NOMO-1 treated with DMSO at 0.1 percent for 48 hours (cell line): Measurements from ENCODE around the gene LIPC.

Source experiments
- DNase-seq: peaks from one replicate; lab custom pipeline; 2025; ENCODE audit not compliant: unreplicated experiment; lab: John Stamatoyannopoulos, UW

LIPC gene

GRCh38 chr15:58512522-58512921 lies 80.7 kb downstream of the LIPC start:
- no peak for DNase-seq

GRCh38 chr15:58513008-58513407 lies 81.2 kb downstream of the LIPC start:
- DNase-seq = no peak

DNA sequence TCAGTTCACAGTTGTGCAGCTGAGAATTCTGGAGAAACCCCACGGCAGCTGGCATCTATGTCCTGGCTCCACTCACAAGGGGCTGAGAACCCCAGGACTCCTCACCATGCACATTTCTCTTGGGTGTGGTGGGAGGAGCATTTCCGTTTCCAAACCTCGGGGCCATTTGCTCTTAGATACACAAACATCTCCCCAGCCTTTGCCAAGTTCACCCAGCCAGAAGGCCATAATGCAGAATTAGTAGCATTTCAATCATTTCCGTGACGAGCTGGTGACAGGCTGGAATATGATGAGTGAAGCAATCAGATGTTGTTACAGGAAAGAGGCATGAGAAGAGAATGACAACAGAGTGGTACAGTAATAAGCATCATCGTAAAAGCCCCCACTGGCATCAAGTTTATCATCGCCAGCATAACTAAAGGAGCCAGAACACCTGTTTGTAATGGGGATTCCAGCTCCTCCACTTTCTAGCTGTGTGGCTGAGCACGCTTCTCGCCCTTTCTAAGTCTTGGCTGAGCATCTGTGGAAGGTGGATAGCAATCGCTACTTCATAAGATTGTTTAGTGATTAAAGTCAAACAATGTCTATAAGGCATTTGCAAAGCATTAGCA lies 82.0 kb downstream of the LIPC start:
- DNase-seq = no peak

- DNase-seq = peak; percentile 71
These were observed 84.0 kb downstream of the LIPC start for GRCh38 chr15:58515807-58516206.

GRCh38 chr15:58517252-58517681 lies 85.5 kb downstream of the LIPC start:
- DNase-seq = no peak

DNA sequence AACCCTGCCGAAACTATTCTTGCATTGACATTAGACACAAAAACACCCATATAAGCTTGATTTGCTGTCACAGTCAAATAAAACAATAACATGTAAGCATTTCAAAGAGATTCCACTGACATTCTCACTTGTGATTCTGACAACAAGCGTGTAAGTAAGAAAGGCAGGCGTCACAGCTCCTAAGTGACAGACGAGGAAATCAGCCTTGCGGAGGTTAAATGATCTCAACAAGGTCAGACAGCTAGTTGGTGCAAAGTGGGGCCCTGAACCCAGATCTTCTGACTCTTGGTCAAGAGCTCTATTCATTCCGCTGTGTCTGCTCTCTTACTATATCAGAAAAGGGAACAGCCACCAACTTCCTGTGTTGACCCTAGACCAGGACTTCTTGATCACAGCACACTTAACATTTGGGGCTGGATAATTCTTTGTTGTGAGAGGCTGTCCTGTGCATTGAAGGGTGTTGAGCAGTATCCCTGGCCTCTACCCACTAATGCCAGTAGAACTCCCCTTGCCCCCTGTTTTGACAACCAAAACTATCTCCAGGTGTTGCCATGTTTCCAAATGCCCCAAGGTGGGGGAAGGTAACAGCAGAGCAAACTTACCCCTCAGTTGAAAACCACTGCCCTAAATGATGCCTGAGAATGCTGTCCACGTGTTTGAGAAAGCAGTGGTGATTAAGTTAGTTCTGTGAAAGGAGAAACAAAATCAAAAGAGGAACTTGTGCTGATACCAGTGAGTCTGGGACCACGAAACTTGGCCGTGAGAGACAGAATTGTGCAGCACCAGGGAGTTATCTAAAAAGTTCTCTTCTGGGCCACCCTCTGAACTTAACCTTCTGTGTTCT lies 86.1 kb downstream of the LIPC start:
- peak; percentile 81 for DNase-seq

GRCh38 chr15:58518626-58519025 lies 86.8 kb downstream of the LIPC start:
- DNase-seq = no peak

GRCh38 chr15:58519516-58519915 lies 87.7 kb downstream of the LIPC start:
- DNase-seq = no peak

GRCh38 chr15:58520464-58520863 lies 88.7 kb downstream of the LIPC start:
- no peak for DNase-seq

GRCh38 chr15:58520936-58521292 lies 89.1 kb downstream of the LIPC start:
- no peak for DNase-seq

DNA sequence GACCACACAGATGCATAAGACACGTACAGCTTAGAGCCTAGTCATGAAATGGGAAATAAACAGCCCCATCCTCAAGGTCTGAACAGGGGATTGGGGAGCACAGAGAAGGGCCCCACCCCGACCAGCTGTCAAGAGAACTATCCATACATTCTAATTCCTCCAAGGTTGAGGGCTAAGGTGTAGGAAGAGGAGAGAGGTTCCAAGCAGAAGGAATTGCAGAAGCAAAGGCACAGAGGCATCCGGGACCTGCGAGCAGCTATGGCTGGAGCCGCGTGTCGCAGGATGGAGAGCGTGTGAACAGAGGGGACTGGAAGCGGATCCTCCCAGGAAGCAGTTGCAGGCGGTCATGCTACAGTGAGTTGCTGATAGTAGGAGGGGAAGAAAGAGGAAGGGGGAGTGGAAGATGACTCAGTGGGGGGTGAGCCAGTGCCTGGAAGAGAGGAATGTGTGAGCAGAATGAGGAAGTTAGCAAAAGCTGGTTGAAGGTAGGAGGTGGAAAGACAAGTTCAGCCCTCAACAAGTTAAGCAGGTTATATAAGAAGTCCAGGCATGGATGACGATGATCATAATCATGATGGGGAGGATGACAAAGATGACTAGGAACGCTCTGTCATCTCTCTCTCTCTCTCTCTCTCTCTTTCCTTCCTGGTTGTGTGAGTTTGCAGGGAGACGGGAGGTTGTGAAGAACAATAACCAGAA lies 89.7 kb downstream of the LIPC start:
- peak; percentile 93 for DNase-seq

- no peak for DNase-seq
These were observed 90.6 kb downstream of the LIPC start for GRCh38 chr15:58522391-58522790.

DNA sequence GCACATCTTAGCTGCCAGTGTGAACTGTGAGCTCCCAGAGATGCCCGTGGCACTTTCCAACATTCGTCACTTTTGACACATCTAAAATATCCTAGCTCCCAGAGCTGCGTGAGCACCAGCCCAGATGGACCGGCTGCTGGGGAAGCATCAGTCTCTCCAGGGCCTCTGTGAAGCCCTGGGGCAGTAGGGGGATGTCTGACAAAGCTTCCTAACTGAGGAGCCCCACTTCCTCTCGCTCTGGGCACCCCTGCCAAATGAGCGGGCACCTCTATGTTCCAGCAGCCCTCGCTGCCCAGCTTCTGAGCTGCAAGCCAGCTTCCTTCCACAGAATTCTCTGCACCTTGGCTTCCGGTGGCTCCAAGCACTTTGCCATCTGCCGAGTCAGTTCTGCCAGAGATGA lies 91.1 kb downstream of the LIPC start:
- DNase-seq = no peak

GRCh38 chr15:58523634-58524033 lies 91.8 kb downstream of the LIPC start:
- DNase-seq = no peak

DNA sequence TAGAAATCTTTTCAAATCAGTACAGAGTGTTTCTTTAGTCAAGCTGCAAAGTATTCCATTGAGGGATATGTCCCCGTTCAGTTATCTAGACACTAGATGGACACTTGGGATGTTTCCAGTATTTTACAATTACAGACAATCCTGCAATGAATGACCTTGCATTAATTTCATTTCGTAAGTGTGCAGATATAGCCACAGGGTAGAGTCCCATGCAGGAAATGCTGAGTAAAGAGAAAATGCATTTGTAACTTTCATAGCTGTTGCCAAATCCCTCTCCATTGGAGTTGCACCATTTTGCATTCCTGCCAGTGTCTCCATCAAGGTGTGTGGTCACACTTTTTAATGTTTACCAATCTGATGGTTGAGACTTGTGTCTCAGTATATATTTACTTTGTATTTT lies 92.5 kb downstream of the LIPC start:
- DNase-seq = no peak

- no peak for DNase-seq
These were observed 94.2 kb downstream of the LIPC start for GRCh38 chr15:58525991-58526421.

GRCh38 chr15:58526647-58527192 lies 94.9 kb downstream of the LIPC start:
- DNase-seq = peak; percentile 58

- no peak for DNase-seq
These were observed 95.9 kb downstream of the LIPC start for GRCh38 chr15:58527573-58528187.

GRCh38 chr15:58528188-58528870 lies 96.5 kb downstream of the LIPC start:
- no peak for DNase-seq

GRCh38 chr15:58529041-58529440 lies 97.2 kb downstream of the LIPC start:
- DNase-seq = no peak
